Activated T-cell treated with anti-CD3 and anti-CD28 coated beads, Interleukin-2, amount 50 U/mL, for 4 hours (primary cell): ENCODE measurements around the gene GPR155. TPM values are rescaled to one million over a fixed set of nuclear protein-coding genes. Genes with fewer than 3 reads are reported as not detected.

Source experiments
- ATAC-seq, 2 donors: fragments of 200-7000 bp; cut with Tn5 transposase; one replicate each; pipeline ENCODE4 v1.10.0; 2021
- DNase-seq: peaks from one replicate; pipeline ENCODE4 v3.0.0-alpha.2; 2020
- H3K27me3 Mint-ChIP-seq: one replicate; pipeline ENCODE4 v1.8.0; 2021; ENCODE audit warnings: low read depth, mixed read lengths
- H3K36me3 Mint-ChIP-seq: one replicate; pipeline ENCODE4 v1.8.0; 2022; ENCODE audit warnings: mixed read lengths; ENCODE audit not compliant: insufficient read depth
- H3K4me1 Mint-ChIP-seq: one replicate; pipeline ENCODE4 v1.8.0; 2021; ENCODE audit warnings: low read depth, mixed read lengths
- H3K4me3 Mint-ChIP-seq: one replicate; pipeline ENCODE4 v1.8.0; 2021; ENCODE audit warnings: mild to moderate bottlenecking, moderate library complexity, mixed read lengths
- H3K9me3 Mint-ChIP-seq: one replicate; pipeline ENCODE4 v1.8.0; 2021; ENCODE audit warnings: mixed read lengths
- total RNA-seq, 3 donors: library from RNA; stranded (reverse); gene quantifications; one replicate each; pipeline ENCODE4 v1.2.1, GENCODE V29; 2021

The GPR155 gene
- total RNA-seq, 3 donors from 2014 or later, result 2.3 to 3.4 (median 2.7) TPM

- Mint-ChIP-seq H3K4me1 (peaks cover 42% of the 10 kb centered on the region), H3K9me3 (no peaks in the 10 kb centered on the region), H3K27me3 (no peaks in the 10 kb centered on the region), H3K36me3 (peaks cover 14% of the 10 kb centered on the region), H3K4me3 (peak overlapping the region; percentile 96)
- no peak for DNase-seq
- ATAC-seq, result no peak
Measured at GRCh38 chr2:174484573-174484972, 2.3 kb downstream of the GPR155 start.

GRCh38 chr2:174482854-174483253 is 4.0 kb downstream of the GPR155 start:
- Mint-ChIP-seq H3K4me3 (no peak overlapping the region), H3K36me3 (peaks cover 20% of the 10 kb centered on the region), H3K27me3 (no peaks in the 10 kb centered on the region), H3K9me3 (no peaks in the 10 kb centered on the region), H3K4me1 (peaks cover 34% of the 10 kb centered on the region)
- DNase-seq (no peak), ATAC-seq (no peak)

GRCh38 chr2:174477759-174478158 is 9.1 kb downstream of the GPR155 start:
- peaks cover 17% of the 10 kb centered on the region for H3K4me1 Mint-ChIP-seq
- H3K4me3 Mint-ChIP-seq, result no peak overlapping the region
- DNase-seq, result no peak
- no peak for ATAC-seq
- H3K27me3 Mint-ChIP-seq, result no peaks in the 10 kb centered on the region
- H3K36me3 Mint-ChIP-seq, result peaks cover 20% of the 10 kb centered on the region
- no peaks in the 10 kb centered on the region for H3K9me3 Mint-ChIP-seq

DNA sequence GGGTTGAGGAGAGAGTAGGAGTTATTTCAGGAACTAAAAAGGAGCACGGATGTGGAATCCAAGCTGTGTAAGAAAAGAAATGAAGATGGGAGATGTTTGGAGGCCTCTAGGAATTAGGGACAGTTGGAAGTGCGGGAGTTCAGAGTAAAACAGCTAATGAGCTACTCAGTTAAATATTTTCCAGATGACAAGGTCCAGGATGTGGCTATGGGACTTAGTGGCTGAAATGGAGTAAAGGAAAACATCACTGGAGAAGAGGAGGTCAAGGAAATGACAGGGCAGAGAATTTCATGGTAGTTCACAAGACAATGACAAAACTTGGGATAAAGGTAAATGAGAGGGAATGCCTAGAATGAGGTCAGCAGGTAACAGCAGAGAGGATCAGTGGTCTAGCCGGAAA is 13.0 kb downstream of the GPR155 start:
- no peak overlapping the region for H3K4me3 Mint-ChIP-seq
- peaks cover 8% of the 10 kb centered on the region for H3K36me3 Mint-ChIP-seq
- no peak for DNase-seq
- no peaks in the 10 kb centered on the region for H3K27me3 Mint-ChIP-seq
- no peak for ATAC-seq
- H3K4me1 Mint-ChIP-seq, result peaks cover 12% of the 10 kb centered on the region
- no peaks in the 10 kb centered on the region for H3K9me3 Mint-ChIP-seq

- ATAC-seq, result no peak
- H3K4me3 Mint-ChIP-seq, result no peak overlapping the region
- DNase-seq, result no peak
- peaks cover 14% of the 10 kb centered on the region for H3K36me3 Mint-ChIP-seq
- no peaks in the 10 kb centered on the region for H3K27me3 Mint-ChIP-seq
- H3K4me1 Mint-ChIP-seq, result no peaks in the 10 kb centered on the region
- H3K9me3 Mint-ChIP-seq, result no peaks in the 10 kb centered on the region
Measured at GRCh38 chr2:174465327-174465726, 21.5 kb downstream of the GPR155 start.

DNA sequence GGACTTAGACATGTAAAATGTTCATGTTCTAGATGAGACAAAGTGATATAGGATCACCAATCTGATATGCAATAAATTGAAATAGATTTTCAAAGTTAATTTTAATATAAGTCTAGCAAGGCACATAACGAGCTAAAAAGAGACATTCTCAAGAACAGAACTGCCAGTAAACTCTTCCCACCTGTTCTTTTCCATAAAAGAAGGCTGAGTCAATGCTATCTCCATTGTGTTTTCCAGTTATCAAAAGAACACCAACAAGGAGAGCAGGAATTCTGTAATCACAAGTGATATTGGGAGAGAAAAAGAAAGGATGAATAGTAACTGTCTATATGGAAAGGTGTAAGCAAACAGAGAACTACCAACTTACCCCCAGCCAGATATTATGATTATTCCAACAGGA is 25.6 kb downstream of the GPR155 start:
- no peak overlapping the region for H3K4me3 Mint-ChIP-seq
- ATAC-seq (no peak), DNase-seq (no peak)
- no peaks in the 10 kb centered on the region for H3K27me3 Mint-ChIP-seq
- H3K9me3 Mint-ChIP-seq, result no peaks in the 10 kb centered on the region
- peaks cover 5% of the 10 kb centered on the region for H3K36me3 Mint-ChIP-seq
- H3K4me1 Mint-ChIP-seq, result no peaks in the 10 kb centered on the region

DNA sequence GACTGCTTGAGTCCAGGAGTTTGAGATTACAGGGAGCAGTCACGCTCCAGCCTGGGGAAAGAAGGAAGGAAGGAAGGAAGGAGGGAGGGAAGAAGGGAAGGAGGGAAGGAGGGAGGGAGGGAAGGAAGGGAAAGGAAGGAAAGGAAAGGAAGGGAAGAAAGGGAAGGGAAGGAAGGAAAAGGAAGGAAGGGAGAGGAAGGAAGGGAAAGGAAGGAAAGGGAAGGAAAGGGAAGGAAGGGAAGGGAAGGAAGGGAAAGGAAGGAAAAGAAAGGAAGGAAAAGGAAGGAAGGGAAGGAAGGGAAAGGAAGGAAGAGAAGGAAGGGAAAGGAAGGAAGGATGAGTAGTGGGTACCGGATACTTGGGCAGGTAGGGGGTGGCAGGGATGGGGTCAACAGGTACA is 32.3 kb downstream of the GPR155 start:
- Mint-ChIP-seq H3K27me3 (no peaks in the 10 kb centered on the region), H3K9me3 (no peaks in the 10 kb centered on the region)
- no peak for ATAC-seq

DNA sequence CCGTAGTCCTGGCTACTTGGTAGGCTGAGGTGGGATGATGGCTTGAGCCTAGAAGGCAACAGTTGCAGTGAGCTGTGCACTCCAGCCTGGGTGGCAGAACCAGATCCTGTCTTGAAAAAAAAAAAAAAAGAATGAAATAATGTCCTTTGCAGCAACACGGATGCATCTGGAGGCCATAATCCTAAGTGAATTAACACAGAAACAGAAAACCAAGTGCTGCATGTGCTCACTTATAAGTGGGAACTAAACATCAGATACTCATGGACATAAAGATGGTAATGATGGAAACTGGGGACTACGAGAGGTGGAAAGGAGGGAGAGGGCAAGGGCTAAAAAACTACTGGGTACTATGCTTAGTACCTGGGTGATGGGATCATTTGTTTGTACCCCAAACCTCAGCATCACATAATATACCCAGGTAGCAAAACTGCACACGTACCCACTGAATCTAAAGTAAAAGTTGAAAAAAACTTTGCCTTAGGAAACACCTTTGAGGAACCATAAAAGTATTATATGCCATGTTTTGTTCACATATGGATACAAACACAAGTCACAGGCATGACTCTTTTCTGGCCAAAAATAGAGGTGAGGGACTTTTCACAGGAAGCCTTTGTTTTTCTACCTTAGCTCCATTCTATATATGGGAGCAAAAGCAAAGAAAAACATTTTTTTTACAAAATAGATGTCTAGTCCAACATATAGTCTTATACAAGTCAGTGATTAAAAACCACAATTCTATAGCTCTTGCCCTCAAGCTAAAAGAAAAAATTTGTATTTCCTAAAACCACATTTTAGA is 36.6 kb downstream of the GPR155 start:
- Mint-ChIP-seq H3K36me3 (peaks cover 23% of the 10 kb centered on the region), H3K27me3 (no peaks in the 10 kb centered on the region), H3K9me3 (no peaks in the 10 kb centered on the region), H3K4me1 (peaks cover 9% of the 10 kb centered on the region), H3K4me3 (no peak overlapping the region)
- DNase-seq (no peak), ATAC-seq (no peak)

More for the DNA sequence above, 32.3 kb downstream of the GPR155 start:
- peaks cover 16% of the 10 kb centered on the region for H3K36me3 Mint-ChIP-seq
- peaks cover 9% of the 10 kb centered on the region for H3K4me1 Mint-ChIP-seq
- no peak overlapping the region for H3K4me3 Mint-ChIP-seq
- DNase-seq, result no peak

DNA sequence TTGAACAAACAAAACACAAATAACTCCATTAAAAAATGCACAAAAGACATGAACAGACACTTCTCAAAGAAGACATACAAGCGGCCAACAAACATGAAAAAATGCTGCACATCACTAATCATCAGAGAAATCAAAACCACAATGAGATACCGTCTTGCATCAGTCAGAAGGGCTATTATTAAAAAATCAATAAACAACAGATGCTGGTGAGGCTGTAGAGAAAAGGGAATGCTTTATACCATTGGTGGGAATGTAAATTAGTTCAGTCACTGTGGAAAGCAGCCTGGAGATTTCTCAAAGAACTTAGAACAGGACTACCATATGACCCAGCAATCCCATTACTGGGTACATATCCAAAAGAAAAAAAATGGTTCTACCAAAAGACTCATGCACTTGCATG is 37.8 kb downstream of the GPR155 start:
- Mint-ChIP-seq H3K4me3 (no peak overlapping the region), H3K9me3 (no peaks in the 10 kb centered on the region), H3K27me3 (no peaks in the 10 kb centered on the region), H3K4me1 (peaks cover 9% of the 10 kb centered on the region), H3K36me3 (peaks cover 24% of the 10 kb centered on the region)
- DNase-seq (no peak), ATAC-seq (no peak)

DNA sequence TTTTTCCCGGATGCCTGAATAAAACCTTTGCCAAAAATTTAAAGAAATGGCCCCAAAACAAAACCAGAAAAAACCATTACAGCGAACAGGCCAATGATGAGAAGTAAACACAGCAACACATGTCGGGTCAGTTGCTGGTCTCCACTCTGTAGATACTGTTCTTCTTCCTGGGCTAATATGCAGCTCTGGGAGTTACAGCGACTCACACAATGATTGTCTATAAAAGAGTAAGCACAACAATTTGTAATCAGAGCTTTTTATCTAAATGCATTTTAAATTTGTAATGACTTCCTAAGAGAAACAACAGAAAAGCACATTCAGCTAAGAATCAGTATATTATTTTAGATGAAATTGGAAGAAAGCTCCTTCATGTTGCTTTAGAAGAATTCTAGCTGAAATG is 40.3 kb downstream of the GPR155 start:
- Mint-ChIP-seq H3K4me3 (no peak overlapping the region), H3K36me3 (peaks cover 28% of the 10 kb centered on the region), H3K9me3 (no peaks in the 10 kb centered on the region), H3K27me3 (no peaks in the 10 kb centered on the region), H3K4me1 (peaks cover 9% of the 10 kb centered on the region)
- DNase-seq (no peak), ATAC-seq (no peak)

GRCh38 chr2:174445248-174445647 is 41.6 kb downstream of the GPR155 start:
- Mint-ChIP-seq H3K27me3 (no peaks in the 10 kb centered on the region), H3K9me3 (no peaks in the 10 kb centered on the region), H3K4me3 (no peak overlapping the region), H3K4me1 (peaks cover 4% of the 10 kb centered on the region), H3K36me3 (peaks cover 28% of the 10 kb centered on the region)
- ATAC-seq (no peak), DNase-seq (no peak)

GRCh38 chr2:174444761-174445160 is 42.1 kb downstream of the GPR155 start:
- no peak for ATAC-seq
- no peak for DNase-seq
- Mint-ChIP-seq H3K4me3 (no peak overlapping the region), H3K9me3 (no peaks in the 10 kb centered on the region), H3K27me3 (no peaks in the 10 kb centered on the region), H3K4me1 (no peaks in the 10 kb centered on the region), H3K36me3 (peaks cover 29% of the 10 kb centered on the region)

- H3K9me3 Mint-ChIP-seq, result no peaks in the 10 kb centered on the region
- peaks cover 20% of the 10 kb centered on the region for H3K36me3 Mint-ChIP-seq
- no peak overlapping the region for H3K4me3 Mint-ChIP-seq
- H3K4me1 Mint-ChIP-seq, result no peaks in the 10 kb centered on the region
- no peaks in the 10 kb centered on the region for H3K27me3 Mint-ChIP-seq
- DNase-seq, result no peak
- ATAC-seq, result no peak
Measured at GRCh38 chr2:174442546-174443510, 44.0 kb downstream of the GPR155 start.

- Mint-ChIP-seq H3K4me1 (no peaks in the 10 kb centered on the region), H3K9me3 (no peaks in the 10 kb centered on the region), H3K36me3 (peaks cover 22% of the 10 kb centered on the region), H3K4me3 (no peak overlapping the region), H3K27me3 (no peaks in the 10 kb centered on the region)
- DNase-seq (no peak), ATAC-seq (no peak)
Measured at GRCh38 chr2:174439950-174440349, 46.9 kb downstream of the GPR155 start.
